ENCODE results near the gene RPL22.
"Not testable (repeated sequence)": the region's sequence is repeated elsewhere in the genome, so short reads cannot be mapped to it uniquely, and the experiment has no call there.

Gene RPL22

GRCh38 chr1:6225651-6226050 lies 26.3 kb upstream of the RPL22 start:
- no peak for DNase-seq

DNA sequence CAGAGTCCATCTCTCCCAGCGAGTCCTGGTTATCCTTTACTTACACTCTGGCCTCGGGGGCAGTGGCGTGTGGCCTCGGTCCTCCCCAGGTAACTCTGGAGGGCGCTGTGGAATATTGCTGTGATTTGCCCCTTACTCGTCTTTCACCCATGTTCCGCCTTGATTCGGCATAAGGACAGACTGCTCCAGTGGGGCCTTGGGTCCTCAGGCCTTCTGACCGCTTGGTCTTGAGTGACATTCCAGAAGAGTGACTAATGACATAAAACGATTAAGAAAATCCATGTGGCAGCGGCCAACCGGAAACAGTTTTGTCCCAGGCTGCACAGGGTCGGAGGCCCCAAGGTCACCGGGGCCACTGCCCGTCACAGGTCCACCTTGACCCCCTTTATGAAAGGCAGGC lies 25.3 kb upstream of the RPL22 start:
- no peak for DNase-seq

DNA sequence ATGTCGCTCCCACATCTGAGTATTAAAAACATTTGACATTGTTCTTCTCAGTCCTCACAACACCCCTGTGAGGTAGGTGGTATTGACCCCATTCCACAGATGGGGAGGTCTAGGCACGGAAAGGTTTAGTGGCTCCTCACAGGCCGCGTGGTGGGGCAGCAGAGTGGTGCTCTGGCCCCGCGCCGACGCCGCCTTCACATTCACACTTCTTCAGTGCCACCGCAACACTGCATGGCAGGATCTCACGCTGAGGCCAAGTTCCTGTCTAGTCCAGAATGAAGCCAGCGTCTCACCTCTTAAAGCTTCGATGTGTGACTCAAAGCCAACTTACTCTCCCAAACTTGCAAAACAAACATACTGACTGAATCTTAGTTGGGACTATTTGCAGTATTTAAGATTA lies 24.2 kb upstream of the RPL22 start:
- DNase-seq, result no peak

GRCh38 chr1:6222636-6223035 lies 23.2 kb upstream of the RPL22 start:
- no peak for DNase-seq

DNA sequence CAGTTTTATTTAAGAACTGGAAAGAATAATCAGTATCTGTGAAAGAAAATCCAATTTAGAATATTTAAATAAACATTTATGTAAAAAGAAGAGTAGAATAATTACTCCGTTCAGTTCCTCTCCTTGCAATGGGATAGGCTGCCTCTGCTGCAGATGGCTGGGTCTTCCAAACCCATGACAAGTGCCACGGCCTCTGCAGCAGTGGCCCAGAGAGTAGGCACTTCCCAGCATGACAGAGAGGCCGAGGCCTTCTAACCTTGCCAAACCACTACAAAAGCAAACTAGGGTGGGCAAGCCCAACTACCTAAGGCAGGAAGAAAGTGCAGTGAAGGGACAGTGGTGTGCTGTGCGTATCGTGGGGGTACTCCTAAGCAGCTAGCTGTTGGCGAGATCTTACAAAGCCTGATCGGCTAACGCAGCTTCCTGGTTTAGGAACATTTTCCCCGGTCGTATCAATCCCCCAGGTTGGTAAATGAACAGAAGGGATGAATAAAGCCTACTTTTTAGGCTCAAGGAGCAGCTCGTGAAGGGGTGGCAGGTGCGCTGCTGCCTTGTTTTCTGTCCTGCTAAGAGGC lies 21.9 kb upstream of the RPL22 start:
- DNase-seq, result no peak

DNA sequence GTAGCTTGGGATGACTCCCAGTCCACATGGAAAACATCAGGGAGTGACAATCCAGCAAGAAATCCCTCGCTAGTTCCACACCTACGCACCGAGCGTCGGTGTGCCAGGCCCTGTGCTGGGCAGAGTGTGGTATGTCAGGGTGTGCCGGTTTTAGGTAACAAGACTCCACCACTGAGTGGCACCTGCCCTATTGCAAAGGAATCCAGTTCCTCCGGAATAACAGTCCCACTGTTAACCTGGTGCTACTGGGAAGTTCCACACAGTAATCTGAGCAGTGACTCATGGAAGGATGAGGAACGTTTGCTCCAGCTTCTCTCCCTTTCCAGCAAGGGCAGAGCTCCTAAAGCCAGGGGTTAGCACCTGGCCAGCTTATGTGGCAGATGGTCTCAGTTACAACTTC lies 20.8 kb upstream of the RPL22 start:
- no peak for DNase-seq

GRCh38 chr1:6219641-6220040 lies 20.2 kb upstream of the RPL22 start:
- not testable (repeated sequence) for DNase-seq

DNA sequence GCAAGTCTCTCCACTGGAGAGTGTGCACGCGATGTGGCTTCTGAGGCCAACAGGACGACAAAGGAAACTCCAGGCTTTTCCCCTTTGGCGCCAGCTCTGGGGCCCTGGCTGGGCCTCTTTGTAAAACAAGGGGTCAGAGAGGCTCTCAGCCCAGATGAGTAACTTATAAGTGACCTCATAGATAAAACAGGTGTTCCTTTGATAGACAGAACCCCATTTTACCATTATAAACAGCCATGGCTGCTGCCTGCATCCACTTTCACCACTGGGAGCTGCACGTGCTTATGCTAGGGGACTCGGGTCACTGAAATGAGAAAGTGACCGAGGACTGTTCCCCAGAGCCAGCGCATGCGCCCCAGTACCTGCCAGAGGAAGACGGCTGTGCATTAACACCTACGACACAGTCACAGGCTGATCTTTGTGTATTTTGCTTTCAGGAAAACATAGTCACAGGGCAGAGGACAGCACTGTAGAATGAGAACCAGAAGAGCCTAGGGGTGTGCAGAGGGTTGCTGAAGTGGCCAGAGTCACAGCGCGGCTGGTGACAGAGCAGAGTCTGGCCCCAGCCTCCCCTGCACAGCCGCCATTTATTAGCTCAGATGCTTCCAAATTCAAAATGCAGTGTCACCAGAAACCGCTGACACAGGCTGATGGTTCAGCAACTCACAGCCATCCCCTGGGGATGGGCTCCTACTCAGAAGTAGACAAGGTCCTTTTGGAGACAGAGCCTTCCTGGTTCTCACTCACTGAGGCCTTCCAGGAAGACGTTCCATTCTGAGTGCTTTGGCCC lies 19.2 kb upstream of the RPL22 start:
- DNase-seq, result no peak

GRCh38 chr1:6212193-6212959 lies 13.0 kb upstream of the RPL22 start:
- DNase-seq, result peak; percentile 31

- DNase-seq, result no peak
Observed at GRCh38 chr1:6211731-6212130, 12.3 kb upstream of the RPL22 start.

- no peak for DNase-seq
Observed at GRCh38 chr1:6210591-6211355, 11.4 kb upstream of the RPL22 start.

DNA sequence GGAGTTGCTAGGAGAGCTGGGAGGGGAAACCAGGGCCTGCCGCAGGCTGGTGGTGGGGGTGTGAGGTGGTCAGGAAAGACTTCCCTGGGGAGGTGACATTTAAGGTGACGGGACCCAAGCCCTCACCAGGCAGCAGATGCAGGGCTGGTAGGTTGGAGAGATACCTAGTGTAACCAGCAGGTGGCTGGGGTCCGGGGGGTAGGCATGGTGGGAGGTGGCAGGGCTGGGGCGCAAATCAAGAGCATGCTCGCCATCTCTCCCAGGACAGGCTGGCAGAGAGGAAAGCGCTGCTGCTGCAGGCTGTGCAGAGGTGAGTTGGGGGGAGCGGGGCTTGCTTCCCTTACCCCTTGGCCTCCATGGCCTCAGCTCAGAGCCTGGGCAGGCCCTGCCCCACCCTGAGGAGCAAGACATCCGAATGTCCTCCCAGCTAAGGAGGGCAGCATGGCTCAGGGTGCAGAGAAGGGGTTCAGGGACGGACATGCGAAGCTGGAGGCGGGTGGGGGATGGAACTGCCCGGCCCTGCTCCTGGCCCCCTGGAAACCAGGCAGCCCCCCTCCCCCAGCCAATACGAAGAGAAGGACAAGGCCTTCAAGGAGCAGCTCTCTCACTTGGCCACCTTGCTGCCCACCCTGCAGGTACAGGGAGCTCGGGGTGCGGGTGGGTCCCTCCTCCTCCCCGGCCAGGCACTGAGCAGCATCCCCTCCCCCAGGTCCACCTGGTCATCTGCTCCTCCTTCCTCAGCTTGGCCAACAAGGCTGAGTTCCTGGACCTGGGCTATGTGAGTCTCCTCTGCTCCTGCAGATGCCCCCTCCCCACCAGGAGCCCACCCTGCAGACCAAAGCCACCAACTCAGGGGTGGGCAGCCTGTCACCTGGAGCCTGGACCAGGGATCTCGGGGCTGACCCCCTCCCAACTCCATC lies 10.5 kb upstream of the RPL22 start:
- DNase-seq, result no peak

DNA sequence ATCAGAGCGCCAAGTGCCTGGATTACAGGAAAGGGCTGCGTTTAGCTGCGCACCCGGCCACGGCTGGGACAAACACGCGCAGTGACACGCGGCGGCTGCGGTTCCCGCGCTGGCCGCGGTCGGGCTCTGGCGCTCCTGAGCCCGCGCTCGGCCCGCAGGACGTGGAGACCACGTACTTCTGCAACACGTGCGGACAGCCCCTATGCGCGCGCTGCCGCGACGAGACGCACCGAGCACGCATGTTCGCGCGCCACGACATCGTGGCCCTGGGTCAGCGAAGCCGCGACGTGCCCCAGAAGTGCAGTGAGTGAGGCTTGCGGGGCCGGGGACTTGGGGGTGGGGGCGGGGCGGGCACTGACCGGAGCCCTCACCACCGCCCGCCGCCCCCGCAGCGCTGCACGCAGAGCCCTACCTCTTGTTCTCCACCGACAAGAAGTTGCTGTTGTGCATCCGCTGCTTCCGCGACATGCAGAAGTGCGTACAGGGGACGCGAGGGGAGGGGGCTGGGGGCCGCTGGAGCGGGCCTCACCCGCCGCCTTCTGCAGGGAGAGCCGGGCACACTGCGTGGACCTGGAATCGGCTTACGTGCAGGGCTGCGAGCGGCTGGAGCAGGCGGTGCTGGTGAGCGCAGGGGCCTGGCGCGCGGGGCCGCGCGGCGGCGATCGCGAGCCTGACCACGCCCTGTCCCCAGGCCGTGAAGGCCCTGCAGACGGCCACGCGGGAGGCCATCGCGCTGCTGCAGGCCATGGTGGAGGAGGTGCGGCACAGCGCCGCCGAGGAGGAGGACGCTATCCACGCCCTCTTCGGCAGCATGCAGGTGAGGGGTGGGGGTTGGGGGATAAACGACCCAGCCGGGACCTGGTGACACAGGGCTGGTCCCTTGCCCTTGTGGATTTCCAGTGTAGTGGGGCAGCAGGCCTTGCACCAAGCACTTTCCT lies 9.6 kb upstream of the RPL22 start:
- DNase-seq, result peak; percentile 60

- DNase-seq, result no peak
Observed at GRCh38 chr1:6207921-6208320, 8.5 kb upstream of the RPL22 start.

DNA sequence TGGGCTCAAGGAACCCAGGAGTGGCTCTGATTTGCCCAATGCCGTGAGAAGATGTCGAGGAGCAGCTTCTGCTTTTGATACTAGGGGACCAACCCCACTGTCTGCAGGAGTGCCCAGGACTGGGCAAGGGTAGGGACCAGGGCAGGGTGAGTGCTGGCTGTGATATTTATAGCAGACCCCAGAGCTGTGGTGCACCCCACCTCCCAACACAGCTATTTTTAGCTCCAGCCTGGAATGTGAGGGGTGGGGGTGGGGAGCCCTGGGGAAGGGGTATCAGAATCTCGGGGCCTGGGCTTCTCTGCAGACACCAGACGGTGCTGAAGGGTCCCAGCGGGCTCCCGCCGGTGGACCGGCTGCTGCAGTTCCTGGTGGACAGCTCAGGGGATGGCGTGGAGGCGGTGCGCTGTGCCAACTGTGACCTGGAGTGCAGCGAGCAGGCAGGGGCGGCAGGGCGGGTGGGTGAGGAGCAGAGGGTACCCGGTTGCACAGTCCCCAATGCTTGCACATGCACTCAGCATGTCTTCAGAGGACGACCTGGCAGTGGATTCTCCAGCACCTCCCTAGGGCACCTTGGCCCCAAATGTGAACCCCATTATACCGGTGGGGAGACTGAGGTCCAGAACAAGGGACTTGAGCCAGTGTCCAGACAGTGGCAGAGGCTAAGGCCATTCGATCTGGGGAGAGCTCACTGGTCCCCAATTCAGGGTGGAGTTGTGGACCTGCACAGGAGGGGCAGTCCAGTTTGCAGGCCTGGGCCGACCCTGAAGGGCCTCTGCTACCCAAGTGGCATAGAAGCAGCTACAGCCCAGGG lies 7.9 kb upstream of the RPL22 start:
- DNase-seq, result no peak

- DNase-seq, result no peak
Observed at GRCh38 chr1:6206520-6206855, 7.1 kb upstream of the RPL22 start.

DNA sequence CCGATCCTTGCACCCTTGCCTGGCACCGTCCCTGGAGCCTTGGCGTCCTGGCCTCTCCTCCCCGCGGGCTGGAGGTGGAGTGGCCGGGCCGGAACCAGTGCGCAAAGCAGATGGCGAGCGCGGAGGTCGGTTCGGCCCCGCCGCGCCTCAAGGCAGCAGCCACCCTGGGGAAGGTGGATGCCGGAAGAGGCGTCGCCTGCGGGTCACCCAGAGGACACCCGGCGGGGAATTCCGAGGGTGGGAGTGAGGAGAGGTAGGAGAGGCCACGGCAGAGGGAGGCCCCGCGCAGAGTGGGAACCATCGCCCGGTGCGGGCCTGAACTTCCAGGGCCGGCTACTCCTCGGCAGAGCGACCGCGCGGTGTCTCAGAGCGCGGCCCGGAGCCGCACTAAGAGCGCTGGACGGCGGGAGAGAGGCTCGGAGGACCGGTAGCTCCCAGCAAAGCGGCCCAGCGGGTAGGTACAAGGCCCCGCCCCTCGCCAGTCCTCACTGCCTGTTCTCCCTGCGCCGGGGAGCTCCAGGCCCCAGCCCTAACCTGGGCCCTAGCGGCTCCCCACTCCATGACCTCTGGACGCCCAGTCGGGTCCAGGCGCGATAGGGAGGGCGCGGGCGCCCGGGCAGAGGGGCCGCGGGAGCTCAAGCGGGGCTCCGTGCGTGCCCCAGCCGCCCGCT lies 6.6 kb upstream of the RPL22 start, which contains the start of gene RNF207:
Gene RNF207, plus strand, starts transcription at position 271 of the 671 bp plus-strand sequence. CDS start 417 bp downstream, outside the sequence.
- peak; percentile 23 for DNase-seq

DNA sequence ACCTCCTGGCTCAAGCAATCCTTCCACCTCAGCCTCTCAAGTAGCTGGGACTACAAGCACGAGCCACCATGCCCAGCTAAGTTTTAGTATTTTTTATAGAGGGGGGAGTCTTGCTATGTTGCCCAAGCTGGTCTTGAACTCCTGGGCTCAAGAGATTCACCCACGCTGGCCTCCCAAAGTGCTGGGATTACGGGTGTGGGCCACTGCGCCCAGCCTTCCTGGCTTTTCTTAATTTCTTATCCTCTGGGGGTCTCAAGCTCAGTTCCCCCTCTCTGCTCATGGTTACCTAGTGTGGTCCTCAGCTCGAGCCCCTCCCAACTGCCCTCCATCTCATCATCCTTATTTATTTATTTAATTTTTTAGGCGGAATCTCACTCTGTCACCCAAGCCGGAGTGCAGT lies 2.9 kb upstream of the RPL22 start:
- DNase-seq, result no peak

DNA sequence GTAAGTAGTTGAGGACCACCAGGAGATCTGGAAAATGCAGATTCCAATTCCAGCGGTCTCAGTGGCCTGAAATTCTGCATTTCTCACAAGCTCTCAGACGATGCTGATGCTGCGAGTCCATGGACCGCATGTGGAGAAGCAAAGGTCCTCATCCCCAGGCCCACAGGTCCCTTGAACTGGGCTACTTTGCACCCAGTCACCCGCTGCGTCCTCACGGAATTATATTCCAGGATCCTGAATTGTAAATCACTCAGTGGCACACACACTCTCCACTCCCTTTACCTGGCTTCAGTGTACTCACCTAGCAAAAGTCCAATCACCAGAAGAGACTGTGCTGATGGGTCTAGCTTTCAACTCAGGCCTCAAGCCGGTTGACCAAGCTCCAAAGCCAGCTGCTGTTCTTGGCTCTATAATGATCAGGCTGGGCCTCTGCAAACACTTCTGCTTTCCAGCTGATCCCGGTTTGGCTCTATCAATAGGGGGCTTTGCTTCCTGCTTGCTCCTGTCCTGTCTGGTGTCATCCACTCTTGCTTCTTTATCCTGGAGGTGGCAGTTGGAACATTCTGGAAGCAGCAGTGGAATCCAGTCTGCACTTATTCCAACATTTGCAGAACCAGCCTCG lies 904 bp upstream of the RPL22 start:
- no peak for DNase-seq
